SU-DHL-6 (cell line): ENCODE data around the gene NRP2.

Source experiments
- H2AFZ ChIP-seq: fragments of 200-600 bp; sonication (generic); 2 replicates; pipeline ENCODE4 v1.6.1; 2014; ENCODE audit warnings: low read depth, mild to moderate bottlenecking, moderate library complexity, mixed read lengths, antibody characterized with exemption, low read length; ENCODE audit not compliant: severe bottlenecking
- H3F3A ChIP-seq: fragments of 200-600 bp; shearing (Covaris generic); 2 replicates; pipeline ENCODE4 v1.6.0; 2016; ENCODE audit warnings: antibody characterized with exemption, mild to moderate bottlenecking; ENCODE audit not compliant: insufficient read depth
- H3K27ac ChIP-seq: fragments of 200-600 bp; sonication (generic); 2 replicates; pipeline ENCODE4 v1.5.1; 2016; ENCODE audit warnings: low read depth, mild to moderate bottlenecking, low read length, moderate library complexity, mixed read lengths
- H3K27me3 ChIP-seq: fragments of 200-600 bp; sonication (generic), shearing (Covaris generic); 2 replicates; pipeline ENCODE4 v1.6.0; 2014; ENCODE audit warnings: mild to moderate bottlenecking, low read length
- H3K36me3 ChIP-seq: fragments of 200-600 bp; sonication (generic); 2 replicates; pipeline ENCODE4 v1.6.1; 2014; ENCODE audit warnings: mild to moderate bottlenecking, low read length, mixed read lengths
- H3K4me2 ChIP-seq: fragments of 300-600, 200-600 bp; shearing (Covaris generic), sonication (generic); 2 replicates; pipeline ENCODE4 v1.6.0; 2014; ENCODE audit warnings: low read length, low read depth, mild to moderate bottlenecking; ENCODE audit not compliant: poor library complexity, severe bottlenecking
- H3K4me3 ChIP-seq: fragments of 200-600 bp; sonication (generic); 2 replicates; pipeline ENCODE4 v1.5.1; 2014; ENCODE audit warnings: antibody characterized with exemption, low read length, mild to moderate bottlenecking, mixed read lengths; ENCODE audit not compliant: insufficient read depth, poor library complexity, severe bottlenecking
- H3K79me2 ChIP-seq: fragments of 200-600 bp; sonication (generic); 2 replicates; pipeline ENCODE4 v1.6.1; 2014; ENCODE audit warnings: mild to moderate bottlenecking, low read length, moderate library complexity; ENCODE audit not compliant: insufficient read depth
- H3K9ac ChIP-seq: fragments of 200-600 bp; sonication (generic); 2 replicates; pipeline ENCODE4 v1.7.0; 2014; ENCODE audit warnings: mild to moderate bottlenecking, low read length
- H3K9me2 ChIP-seq: fragments of 200-600 bp; sonication (generic); replicated peaks from 2 replicates; pipeline ENCODE4 v1.6.1; 2014; ENCODE audit warnings: low read length; ENCODE audit not compliant: insufficient read depth
- H3K9me3 ChIP-seq: fragments of 200-600 bp; sonication (generic); 2 replicates; pipeline ENCODE4 v1.6.1; 2014; ENCODE audit warnings: low read length, mixed read lengths; ENCODE audit not compliant: insufficient read depth
- H4K20me1 ChIP-seq: fragments of 200-600 bp; sonication (generic); 2 replicates; pipeline ENCODE4 v1.6.1; 2014; ENCODE audit warnings: low read depth, mild to moderate bottlenecking, antibody characterized with exemption, low read length, moderate library complexity, mixed read lengths
- CTCF ChIP-seq: fragments of 200-600 bp; sonication (generic); IDR thresholded peaks from one replicate; pipeline ENCODE4 v1.5.1; 2017; ENCODE audit warnings: antibody characterized with exemption, mild to moderate bottlenecking, low read length, moderate library complexity; ENCODE audit not compliant: insufficient read depth, poor library complexity, severe bottlenecking
- EZH2phosphoT487 ChIP-seq: fragments of 200-600 bp; sonication (generic), shearing (Covaris generic); conservative IDR thresholded peaks from 2 replicates; pipeline ENCODE4 v1.6.1; 2018; ENCODE audit warnings: mild to moderate bottlenecking, antibody characterized with exemption, low read length, moderate library complexity, mixed read lengths

Gene NRP2

DNA sequence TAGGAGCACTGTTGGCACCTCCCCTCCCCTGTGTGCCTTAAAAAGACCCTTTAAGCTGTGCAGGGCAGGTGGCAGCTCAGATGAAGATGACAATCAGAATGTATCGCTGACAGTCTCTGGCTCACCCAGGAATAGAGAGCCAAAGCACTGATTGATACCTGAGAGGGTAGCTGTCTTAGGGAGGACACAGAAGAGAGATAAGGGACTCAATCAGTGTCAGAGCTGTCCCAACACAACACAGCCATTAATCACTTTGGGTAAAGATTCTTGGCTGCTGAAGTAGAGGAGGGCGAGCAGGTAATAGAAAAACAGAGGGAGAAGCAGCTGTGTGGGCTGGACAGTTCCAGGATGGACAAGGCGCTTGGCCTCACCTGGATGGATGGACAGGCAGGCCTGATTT lies 124.9 kb downstream of the NRP2 start:
- no peaks in the 10 kb centered on the region for H4K20me1 ChIP-seq
- no peaks in the 10 kb centered on the region for H3K36me3 ChIP-seq
- H3K4me2 ChIP-seq, result no peak overlapping the region
- no peak overlapping the region for H3K4me3 ChIP-seq
- H3K27ac ChIP-seq, result no peak overlapping the region
- TF ChIP-seq EZH2phosphoT487 (no peak), CTCF (no peak)
- H3K79me2 ChIP-seq, result no peaks in the 10 kb centered on the region
- H3K9me2 ChIP-seq, result no peaks in the 10 kb centered on the region
- no peak overlapping the region for H3K9ac ChIP-seq
- H2AFZ ChIP-seq, result no peak overlapping the region
- no peaks in the 10 kb centered on the region for H3F3A ChIP-seq
- no peaks in the 10 kb centered on the region for H3K9me3 ChIP-seq
- H3K27me3 ChIP-seq, result no peaks in the 10 kb centered on the region

DNA sequence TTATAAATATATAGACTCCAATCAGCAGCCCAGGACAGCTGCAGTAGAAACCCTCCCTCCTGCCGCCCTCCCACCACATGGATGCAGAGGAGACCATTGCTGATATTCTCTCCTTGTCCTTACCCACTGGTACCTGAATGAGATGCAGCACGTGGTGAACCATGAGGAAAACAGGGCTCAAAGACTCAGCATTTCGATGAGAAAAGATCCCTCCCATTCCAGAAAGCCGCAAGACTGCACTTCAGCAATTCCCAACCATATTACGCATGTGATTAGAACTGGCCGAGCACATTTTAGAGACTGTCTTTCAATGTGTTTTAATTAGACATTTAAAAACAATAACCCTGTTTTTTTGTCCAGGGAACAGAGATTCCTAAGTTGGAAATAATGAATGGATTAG lies 125.5 kb downstream of the NRP2 start:
- Histone ChIP-seq H4K20me1 (no peaks in the 10 kb centered on the region), H3K9me3 (no peaks in the 10 kb centered on the region), H3K4me2 (no peak overlapping the region), H3F3A (no peaks in the 10 kb centered on the region), H3K9me2 (no peaks in the 10 kb centered on the region), H2AFZ (no peak overlapping the region), H3K27ac (no peak overlapping the region), H3K36me3 (no peaks in the 10 kb centered on the region), H3K27me3 (no peaks in the 10 kb centered on the region), H3K79me2 (no peaks in the 10 kb centered on the region), H3K9ac (no peak overlapping the region), H3K4me3 (no peak overlapping the region)
- no peak for TF ChIP-seq CTCF
- no peak for TF ChIP-seq EZH2phosphoT487

GRCh38 chr2:205808486-205809121 lies 126.3 kb downstream of the NRP2 start:
- H3F3A ChIP-seq, result no peaks in the 10 kb centered on the region
- no peak overlapping the region for H2AFZ ChIP-seq
- H3K79me2 ChIP-seq, result no peaks in the 10 kb centered on the region
- no peak overlapping the region for H3K4me3 ChIP-seq
- H3K27me3 ChIP-seq, result no peaks in the 10 kb centered on the region
- no peak for TF ChIP-seq EZH2phosphoT487
- no peak for TF ChIP-seq CTCF
- no peaks in the 10 kb centered on the region for H4K20me1 ChIP-seq
- H3K36me3 ChIP-seq, result no peaks in the 10 kb centered on the region
- no peak overlapping the region for H3K9ac ChIP-seq
- H3K4me2 ChIP-seq, result no peak overlapping the region
- no peaks in the 10 kb centered on the region for H3K9me2 ChIP-seq
- no peaks in the 10 kb centered on the region for H3K9me3 ChIP-seq
- H3K27ac ChIP-seq, result no peak overlapping the region
